BJ (cell line): ENCODE measurements around the gene ALPI. TPM values are rescaled to one million over a fixed set of nuclear protein-coding genes. Genes with fewer than 3 reads are reported as not detected.
"Not testable (repeated sequence)": the region's sequence is repeated elsewhere in the genome, so short reads cannot be mapped to it uniquely, and the experiment has no call there.

ENCODE experiments used
- CTCF ChIA-PET: fragments of 350-600 bp; formaldehyde crosslinking; extraction: SDS; loops from one replicate; lab custom pipeline; 2021; ENCODE audit warnings: antibody characterized with exemption, inconsistent platforms; lab: Yijun Ruan, JAX
- POLR2A ChIA-PET: fragments of 300-600 bp; sonication (Branson Sonifier 250); formaldehyde crosslinking; extraction: SDS; loops from one replicate; lab custom pipeline; 2021; ENCODE audit warnings: antibody characterized with exemption; lab: Charles Lee
- DNase-seq: peaks from one replicate; pipeline ENCODE4 v3.0.0-alpha.2; 2011; ENCODE audit warnings: low read depth
- H3K27me3 ChIP-seq: 2 replicates; pipeline ENCODE4 v1.6.0; 2011; ENCODE audit warnings: low read length; ENCODE audit not compliant: control insufficient read depth, insufficient read depth
- H3K36me3 ChIP-seq: 2 replicates; pipeline ENCODE4 v1.5.1; 2011; ENCODE audit warnings: low read length; ENCODE audit not compliant: control insufficient read depth, insufficient read depth
- H3K4me3 ChIP-seq: 2 replicates; pipeline ENCODE4 v1.5.1; 2011; ENCODE audit warnings: low read depth, mild to moderate bottlenecking, control low read depth, low read length
- CTCF ChIP-seq: IDR thresholded peaks from 2 replicates; pipeline ENCODE4 v1.5.1; 2011; ENCODE audit warnings: low read depth, mild to moderate bottlenecking, control low read depth, inconsistent platforms, low read length, moderate library complexity; ENCODE audit not compliant: insufficient read depth
- polyA plus RNA-seq: library from polyadenylated mRNA; depleted of rRNA; stranded (reverse); fragments of >200 nt; gene quantifications from 2 replicates; pipeline ENCODE4 v1.2.3, GENCODE V29; 2011

Gene ALPI
- polyA plus RNA-seq, 1 experiment, result not detected

DNA sequence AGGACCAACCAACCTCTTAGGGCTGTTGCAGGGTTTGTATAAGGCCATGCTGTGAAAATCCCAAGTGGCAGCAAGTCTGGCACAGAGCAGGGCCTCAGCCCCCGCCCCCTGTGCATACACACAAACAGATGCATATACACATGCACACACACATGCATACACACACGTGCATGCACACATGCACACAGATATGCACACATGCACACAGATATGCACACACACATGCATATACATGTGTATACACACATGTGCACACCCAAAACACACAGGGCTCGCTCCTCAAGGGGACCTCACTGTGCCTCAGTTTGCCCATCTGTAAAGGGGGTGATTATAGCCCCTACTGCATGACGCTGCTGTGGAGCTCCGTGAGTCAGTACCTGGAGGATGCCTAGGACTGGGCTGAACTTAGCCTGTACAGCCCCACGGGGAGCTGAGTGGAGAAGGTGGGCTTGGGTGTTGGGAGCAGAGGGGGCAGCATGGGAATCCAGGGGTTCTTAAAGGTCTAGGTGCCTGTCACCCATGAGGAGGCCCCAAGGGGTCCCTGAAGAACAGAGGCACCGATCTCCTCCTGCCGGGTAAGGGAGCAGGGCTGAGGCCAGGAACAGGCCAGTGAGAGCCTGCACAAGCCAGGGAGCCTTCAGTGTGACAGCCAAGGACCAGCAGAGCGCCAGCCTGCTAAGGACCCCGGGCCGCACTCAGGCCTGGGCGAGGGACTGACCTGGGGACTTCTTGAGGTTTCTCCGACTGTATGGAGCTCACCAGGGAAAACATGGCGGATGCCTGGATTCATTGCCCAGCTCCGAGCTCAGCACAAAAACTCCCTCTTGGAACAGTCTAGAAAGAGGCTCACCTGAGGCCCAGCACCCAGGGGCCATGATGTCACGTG lies 24.0 kb upstream of the ALPI start:
- no peaks in the 10 kb centered on the region for H3K36me3 ChIP-seq
- H3K27me3 ChIP-seq, result no peaks in the 10 kb centered on the region; the same call in 1 of the 2 replicates
- no peak overlapping the region for H3K4me3 ChIP-seq
- CTCF ChIA-PET, result interaction anchor here (0.6 to 1.3 kb wide), 2 partner anchors 15 to 79 kb away, joined by 3 read pairs; no protein-coding TSS in a partner anchor
- no peak for DNase-seq
- TF ChIP-seq CTCF, result no peak
- POLR2A ChIA-PET, result no interaction called here

DNA sequence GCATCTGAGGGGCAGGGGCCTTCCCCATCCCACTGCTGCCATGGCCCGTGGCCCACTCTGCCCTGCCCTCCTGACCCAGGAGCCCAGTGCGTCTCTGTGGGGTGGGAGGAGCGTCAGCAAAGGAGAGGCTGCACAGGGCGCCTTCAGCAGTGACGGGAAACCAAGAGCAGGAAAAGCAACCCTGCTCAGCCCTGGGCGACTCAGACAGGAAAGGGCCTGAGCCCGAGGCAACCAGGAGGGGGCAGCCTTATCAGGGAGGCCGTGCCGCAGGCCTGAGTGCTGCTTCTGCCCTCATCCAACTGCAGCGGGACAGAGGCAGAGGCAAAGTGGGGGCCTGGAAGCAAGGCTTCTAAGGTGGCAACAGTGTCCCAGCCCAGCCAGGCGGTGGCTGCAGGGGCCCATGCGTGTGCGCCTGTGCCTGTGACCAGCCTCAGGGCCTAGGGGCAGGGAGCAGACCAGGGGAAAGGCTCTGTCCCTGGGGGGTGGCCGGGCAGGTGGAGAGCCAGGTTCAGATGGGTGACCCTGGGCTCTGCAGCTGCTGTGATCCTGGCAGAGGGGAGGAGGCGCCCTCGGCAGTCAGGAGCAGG lies 23.3 kb upstream of the ALPI start:
- peak; percentile 16; the same call in 1 of the 2 replicates for TF ChIP-seq CTCF
- POLR2A ChIA-PET, result no interaction called here
- H3K36me3 ChIP-seq, result no peaks in the 10 kb centered on the region
- no peak overlapping the region for H3K4me3 ChIP-seq
- no peak for DNase-seq
- CTCF ChIA-PET, result interaction anchor here (0.6 to 1.3 kb wide), 3 partner anchors 14 to 80 kb away, joined by 3 read pairs; no protein-coding TSS in a partner anchor
- H3K27me3 ChIP-seq, result no peaks in the 10 kb centered on the region; the same call in 1 of the 2 replicates

- DNase-seq, H3K27me3 ChIP-seq, H3K36me3 ChIP-seq, POLR2A ChIA-PET, H3K4me3 ChIP-seq: not testable (repeated sequence)
- CTCF ChIA-PET, result interaction anchor here (0.8 to 1.3 kb wide), 3 partner anchors 13 to 508 kb away, joined by 3 to 4 read pairs (median 3); no protein-coding TSS in a partner anchor
Observed at GRCh38 chr2:232433622-232434021, 22.3 kb upstream of the ALPI start.

DNA sequence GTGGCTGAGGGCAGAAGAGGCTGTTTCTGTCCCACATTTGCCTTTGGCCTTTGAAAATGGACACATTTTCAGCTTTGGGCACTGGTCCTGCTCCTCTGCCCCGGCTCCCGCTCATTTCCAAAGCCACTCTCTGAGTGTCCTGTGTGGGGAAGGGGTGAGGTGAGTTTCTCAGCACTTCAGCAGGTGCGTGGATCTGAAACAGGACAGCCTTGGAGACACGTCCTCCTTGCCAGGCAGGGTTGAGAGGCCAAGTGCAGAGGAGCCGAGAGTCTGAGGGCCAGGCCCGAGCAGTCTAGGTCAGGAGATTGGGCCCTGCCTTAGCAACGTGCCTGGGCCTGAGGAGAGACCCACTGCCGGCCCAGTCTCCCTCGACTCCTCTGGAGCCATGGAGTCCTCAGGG lies 21.9 kb upstream of the ALPI start:
- no peaks in the 10 kb centered on the region; the same call in 1 of the 2 replicates for H3K27me3 ChIP-seq
- H3K4me3 ChIP-seq, result no peak overlapping the region
- no peaks in the 10 kb centered on the region for H3K36me3 ChIP-seq
- TF ChIP-seq CTCF, result no peak
- POLR2A ChIA-PET, result no interaction called here
- no peak for DNase-seq
- CTCF ChIA-PET, result interaction anchor here (1.1 to 1.7 kb wide), 3 partner anchors 88 to 509 kb away, joined by 3 to 4 read pairs (median 4); no protein-coding TSS in a partner anchor

GRCh38 chr2:232434563-232435374 lies 21.2 kb upstream of the ALPI start:
- TF ChIP-seq CTCF, result no peak
- CTCF ChIA-PET, result interaction anchor here (1.1 to 1.7 kb wide), 5 partner anchors 87 to 509 kb away, joined by 3 to 4 read pairs (median 4); no protein-coding TSS in a partner anchor
- DNase-seq, result no peak
- Histone ChIP-seq H3K27me3 (no peaks in the 10 kb centered on the region; the same call in 1 of the 2 replicates), H3K4me3 (no peak overlapping the region), H3K36me3 (no peaks in the 10 kb centered on the region)
- POLR2A ChIA-PET, result no interaction called here
